ENCODE measurements around the gene MCF2L.

- TF ChIP-seq EZH2phosphoT487 (IDR thresholded peaks at IDR 0.05; ENCODE audit: low read depth) (no peak), CTCF (IDR thresholded peaks at IDR 0.05; ENCODE audit: low read depth, low read length) (no peak)
Measured at GRCh38 chr13:112962911-112963625, 5.9 kb upstream of the MCF2L start.

All from OCI-LY3 (cell line).